SH-SY5Y (cell line): ENCODE measurements around the gene HSD17B1.

Experiments used
- GATA2 ChIP-seq: IDR thresholded peaks from 2 replicates; pipeline ENCODE4 v1.6.1; 2011; ENCODE audit warnings: mild to moderate bottlenecking, low read depth, low read length
- GATA3 ChIP-seq: IDR thresholded peaks from 2 replicates; pipeline ENCODE4 v1.6.1; 2011; ENCODE audit warnings: low read depth, mild to moderate bottlenecking, low read length, moderate library complexity

The HSD17B1 gene

DNA sequence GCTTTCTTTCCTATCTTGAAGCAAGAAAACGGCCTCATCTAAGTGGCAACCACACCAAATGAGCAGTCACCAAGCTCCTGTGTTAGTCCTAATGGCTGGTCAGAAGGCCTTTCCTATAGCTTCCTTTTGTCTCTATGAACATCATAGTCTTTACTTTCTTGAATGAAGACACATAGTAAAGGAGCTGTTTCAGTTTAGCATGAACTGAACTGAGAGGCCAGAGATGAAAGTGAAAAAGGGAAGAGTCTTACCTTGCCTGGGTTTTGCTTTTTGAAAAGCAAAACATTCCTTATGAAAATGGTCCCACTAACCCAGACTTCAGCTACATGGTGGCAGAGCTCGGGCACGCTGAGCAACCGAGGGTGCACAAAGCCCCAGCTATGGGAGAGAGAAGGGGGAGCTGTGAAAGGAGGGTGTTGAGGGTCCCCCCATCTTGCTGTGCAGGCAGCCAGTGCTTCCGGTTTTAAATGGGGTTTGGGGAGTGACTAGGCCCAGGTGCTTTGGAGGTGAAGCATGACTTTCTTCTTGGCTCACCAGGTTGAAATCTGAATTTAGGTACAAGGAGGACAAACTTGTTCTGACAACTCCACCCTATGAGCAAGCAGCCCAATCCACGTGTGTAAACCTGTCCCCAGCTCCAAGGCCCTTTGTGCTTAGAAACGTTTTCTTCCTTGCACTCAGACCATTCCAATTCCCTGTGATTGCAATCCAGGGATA, 33.9 kb downstream of the HSD17B1 start:
- no peak for TF ChIP-seq GATA2
- no peak for TF ChIP-seq GATA3

GRCh38 chr17:42590886-42591285, 38.2 kb downstream of the HSD17B1 start:
- no peak for TF ChIP-seq GATA3

- TF ChIP-seq GATA2: no peak
- TF ChIP-seq GATA3: no peak
Measured at GRCh38 chr17:42591411-42591810, 38.7 kb downstream of the HSD17B1 start.

DNA sequence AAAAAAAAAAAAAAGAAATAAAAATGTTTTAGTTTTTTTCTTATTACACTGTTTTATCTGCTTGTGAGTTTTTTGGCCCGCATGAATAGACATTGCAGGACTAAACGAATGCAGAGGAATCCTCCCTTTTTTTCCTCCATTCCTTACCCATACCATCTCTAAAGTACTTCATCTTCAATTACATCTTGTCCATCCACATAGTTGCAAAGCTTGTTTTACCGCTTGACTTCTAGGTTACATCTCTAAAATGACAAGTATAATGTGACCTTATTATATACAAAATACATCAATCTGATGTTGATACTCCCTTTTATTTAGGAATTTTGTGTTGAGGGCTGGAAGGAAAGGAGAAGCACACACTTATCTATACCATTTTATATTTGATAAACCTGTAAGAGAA, 43.7 kb downstream of the HSD17B1 start:
- no peak for TF ChIP-seq GATA2
- no peak for TF ChIP-seq GATA3

GRCh38 chr17:42598905-42599304, 46.2 kb downstream of the HSD17B1 start:
- TF ChIP-seq GATA3: no peak
- no peak for TF ChIP-seq GATA2

DNA sequence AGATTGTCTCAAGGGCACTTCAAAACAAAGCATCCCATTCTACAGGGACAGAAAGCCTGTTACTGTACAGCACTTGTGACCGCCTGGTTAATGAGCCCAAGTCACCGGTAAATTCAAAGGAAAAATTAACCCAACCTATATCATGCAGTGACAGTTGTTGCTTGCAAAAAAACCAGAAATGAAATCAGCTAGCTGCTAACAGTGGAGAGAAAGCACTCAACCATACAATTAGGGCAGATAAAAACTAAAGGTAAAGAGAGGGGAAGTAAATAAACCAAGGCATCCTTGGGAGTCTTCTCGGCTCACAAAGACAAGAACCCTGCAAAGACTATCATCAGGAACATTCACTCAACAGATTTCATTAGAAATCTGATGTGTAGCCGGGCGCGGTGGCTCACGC, 50.6 kb downstream of the HSD17B1 start:
- no peak for TF ChIP-seq GATA3
- TF ChIP-seq GATA2: no peak
